GM12874 (cell line): Measurements from ENCODE around the gene RUFY2.

Experiments
- TF ChIP-seq, protein P1 (sequence below): IDR thresholded peaks from 2 replicates; pipeline ENCODE4 v1.5.1; 2011; ENCODE audit warnings: low read depth, mild to moderate bottlenecking, control low read depth, low read length, moderate library complexity; ENCODE audit not compliant: insufficient read depth

The RUFY2 gene

GRCh38 chr10:68331455-68332258, 75.4 kb downstream of the RUFY2 start, which contains the start of gene HNRNPH3:
Gene HNRNPH3 (plus strand): TSS chr10:68332064. CDS start chr10:68337222, 5,158 bp downstream.
- TF ChIP-seq, protein P1, sequence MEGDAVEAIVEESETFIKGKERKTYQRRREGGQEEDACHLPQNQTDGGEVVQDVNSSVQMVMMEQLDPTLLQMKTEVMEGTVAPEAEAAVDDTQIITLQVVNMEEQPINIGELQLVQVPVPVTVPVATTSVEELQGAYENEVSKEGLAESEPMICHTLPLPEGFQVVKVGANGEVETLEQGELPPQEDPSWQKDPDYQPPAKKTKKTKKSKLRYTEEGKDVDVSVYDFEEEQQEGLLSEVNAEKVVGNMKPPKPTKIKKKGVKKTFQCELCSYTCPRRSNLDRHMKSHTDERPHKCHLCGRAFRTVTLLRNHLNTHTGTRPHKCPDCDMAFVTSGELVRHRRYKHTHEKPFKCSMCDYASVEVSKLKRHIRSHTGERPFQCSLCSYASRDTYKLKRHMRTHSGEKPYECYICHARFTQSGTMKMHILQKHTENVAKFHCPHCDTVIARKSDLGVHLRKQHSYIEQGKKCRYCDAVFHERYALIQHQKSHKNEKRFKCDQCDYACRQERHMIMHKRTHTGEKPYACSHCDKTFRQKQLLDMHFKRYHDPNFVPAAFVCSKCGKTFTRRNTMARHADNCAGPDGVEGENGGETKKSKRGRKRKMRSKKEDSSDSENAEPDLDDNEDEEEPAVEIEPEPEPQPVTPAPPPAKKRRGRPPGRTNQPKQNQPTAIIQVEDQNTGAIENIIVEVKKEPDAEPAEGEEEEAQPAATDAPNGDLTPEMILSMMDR: no peak

DNA sequence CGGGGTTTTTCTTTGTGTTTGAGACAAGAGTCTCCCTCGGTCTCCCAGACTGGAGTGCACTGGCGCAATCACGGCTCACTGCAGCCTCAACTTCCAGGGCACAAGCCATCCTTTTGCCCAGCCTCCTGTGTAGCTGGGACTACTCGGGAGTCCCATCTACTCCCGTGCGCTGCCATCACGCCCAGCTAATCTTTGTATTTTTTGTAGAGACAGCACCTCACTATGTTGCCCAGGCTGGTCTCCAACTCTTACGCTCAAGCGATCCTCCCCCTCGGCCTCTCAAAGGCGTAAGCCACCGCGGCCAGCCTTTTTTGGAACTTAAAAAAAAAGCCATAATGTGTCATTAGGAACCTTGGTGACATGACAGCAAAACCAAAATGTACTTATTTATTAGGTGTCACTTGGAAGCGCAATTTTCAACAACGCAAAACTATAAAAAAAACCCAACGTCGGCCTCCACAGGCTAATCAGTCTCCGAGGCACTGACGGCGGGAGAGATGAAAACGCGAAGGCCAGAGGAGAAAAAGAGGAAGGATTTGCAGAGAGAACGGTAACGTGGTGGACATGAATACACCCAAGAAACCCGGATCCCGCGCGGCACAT, 76.1 kb downstream of the RUFY2 start:
- TF ChIP-seq, protein P1: no peak

DNA sequence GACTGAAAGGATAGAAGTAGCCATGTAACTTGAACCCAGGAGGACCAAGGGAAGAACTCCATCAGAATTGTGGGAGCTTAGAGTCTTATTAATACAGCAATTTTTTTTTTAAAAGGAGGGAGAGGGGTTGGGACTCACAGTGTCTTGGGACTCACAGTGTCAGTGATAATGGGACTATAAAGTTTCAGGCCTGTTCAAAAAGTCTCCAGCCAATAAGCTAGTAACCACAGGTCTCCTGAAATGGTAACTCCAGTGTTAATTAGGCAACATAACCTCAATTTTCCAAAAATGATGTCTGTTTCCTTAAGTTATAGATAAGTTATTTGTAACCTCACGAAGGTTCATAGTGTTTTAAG, 77.6 kb downstream of the RUFY2 start:
- TF ChIP-seq, protein P1: no peak

GRCh38 chr10:68327889-68328786, 78.9 kb downstream of the RUFY2 start:
- TF ChIP-seq, protein P1: no peak

DNA sequence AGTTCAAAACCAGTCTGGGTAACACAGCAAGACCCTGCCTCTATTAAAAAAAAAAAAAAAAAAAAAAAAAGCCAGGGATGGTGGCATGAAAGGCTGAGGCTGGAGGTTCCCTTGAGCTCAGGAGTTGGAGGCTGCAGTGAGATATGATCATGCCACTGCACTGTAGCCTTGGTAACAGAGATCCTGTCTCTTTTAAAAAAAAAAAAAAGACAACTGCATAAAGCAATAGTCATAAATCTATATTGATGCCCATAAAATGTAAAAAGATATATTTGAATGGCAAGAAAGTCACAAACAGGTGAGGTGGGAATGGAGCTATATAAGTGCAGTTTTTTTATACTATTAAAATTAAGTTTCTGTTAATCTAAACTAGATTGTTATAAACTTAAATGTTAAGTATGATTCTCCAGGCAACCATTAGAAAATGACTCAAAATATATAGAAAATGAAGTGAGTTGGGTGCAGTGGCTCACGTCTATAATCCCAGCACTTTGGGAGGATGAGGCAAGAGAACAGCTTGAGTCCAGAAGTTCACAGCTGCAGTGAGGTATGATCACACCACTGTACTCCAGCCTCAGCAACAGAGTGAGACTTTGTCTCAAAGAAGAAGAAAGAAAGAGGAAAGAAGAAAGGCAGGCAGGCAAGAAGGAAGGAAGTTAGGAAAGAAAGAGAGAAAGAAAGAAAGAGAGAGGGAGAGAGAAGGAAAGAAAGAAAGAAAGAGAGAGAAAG, 88.6 kb downstream of the RUFY2 start:
- TF ChIP-seq, protein P1: no peak

- TF ChIP-seq, protein P1: no peak
Observed at GRCh38 chr10:68315582-68315981, 91.5 kb downstream of the RUFY2 start.
